GM12878 (cell line): ENCODE results near the gene BRSK2.

Experiments
- HDGF ChIP-seq: fragments of 450-650 bp; IDR thresholded peaks from 2 replicates; pipeline ENCODE4 v1.6.1; 2016; ENCODE audit warnings: antibody characterized with exemption
- MTA2 ChIP-seq: fragments of 450-650 bp; IDR thresholded peaks from 2 replicates; pipeline ENCODE4 v1.6.1; 2016; ENCODE audit warnings: low read depth, mild to moderate bottlenecking, moderate library complexity
- POLR2AphosphoS5 ChIP-seq: IDR thresholded peaks from 2 replicates; pipeline ENCODE4 v1.6.1; 2011; ENCODE audit warnings: mild to moderate bottlenecking, low read length, inconsistent platforms
- TF ChIP-seq, protein P1 (sequence below): IDR thresholded peaks from 2 replicates; pipeline ENCODE4 v1.6.1; 2012; ENCODE audit warnings: low read depth, low read length, improper control_type of control experiment

- TF ChIP-seq MTA2 (no peak), POLR2AphosphoS5 (no peak), HDGF (no peak)
- TF ChIP-seq, protein P1, sequence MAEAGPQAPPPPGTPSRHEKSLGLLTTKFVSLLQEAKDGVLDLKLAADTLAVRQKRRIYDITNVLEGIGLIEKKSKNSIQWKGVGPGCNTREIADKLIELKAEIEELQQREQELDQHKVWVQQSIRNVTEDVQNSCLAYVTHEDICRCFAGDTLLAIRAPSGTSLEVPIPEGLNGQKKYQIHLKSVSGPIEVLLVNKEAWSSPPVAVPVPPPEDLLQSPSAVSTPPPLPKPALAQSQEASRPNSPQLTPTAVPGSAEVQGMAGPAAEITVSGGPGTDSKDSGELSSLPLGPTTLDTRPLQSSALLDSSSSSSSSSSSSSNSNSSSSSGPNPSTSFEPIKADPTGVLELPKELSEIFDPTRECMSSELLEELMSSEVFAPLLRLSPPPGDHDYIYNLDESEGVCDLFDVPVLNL = no peak
These were observed 117.8 kb downstream of the BRSK2 start for GRCh38 chr11:1507381-1508140.
